ENCODE measurements around the gene TMEM119. TPM values are rescaled to one million over a fixed set of nuclear protein-coding genes. Genes with fewer than 3 reads are reported as not detected.

The TMEM119 gene
- total RNA-seq (2021; ENCODE audit: unreplicated experiment) (not detected), Bru-seq, nascent RNA (percentile 9 among the genes with signal in this experiment), BruChase-seq, experiment 1, labeled RNA remaining after a 2-hour chase (percentile 9 among the genes with signal in this experiment), BruChase-seq, experiment 2, labeled RNA remaining after a 6-hour chase (percentile 22 among the genes with signal in this experiment)
- polyA plus RNA-seq (2012; ENCODE audit: insufficient read length): not detected
- long read RNA-seq: 0 reads

DNA sequence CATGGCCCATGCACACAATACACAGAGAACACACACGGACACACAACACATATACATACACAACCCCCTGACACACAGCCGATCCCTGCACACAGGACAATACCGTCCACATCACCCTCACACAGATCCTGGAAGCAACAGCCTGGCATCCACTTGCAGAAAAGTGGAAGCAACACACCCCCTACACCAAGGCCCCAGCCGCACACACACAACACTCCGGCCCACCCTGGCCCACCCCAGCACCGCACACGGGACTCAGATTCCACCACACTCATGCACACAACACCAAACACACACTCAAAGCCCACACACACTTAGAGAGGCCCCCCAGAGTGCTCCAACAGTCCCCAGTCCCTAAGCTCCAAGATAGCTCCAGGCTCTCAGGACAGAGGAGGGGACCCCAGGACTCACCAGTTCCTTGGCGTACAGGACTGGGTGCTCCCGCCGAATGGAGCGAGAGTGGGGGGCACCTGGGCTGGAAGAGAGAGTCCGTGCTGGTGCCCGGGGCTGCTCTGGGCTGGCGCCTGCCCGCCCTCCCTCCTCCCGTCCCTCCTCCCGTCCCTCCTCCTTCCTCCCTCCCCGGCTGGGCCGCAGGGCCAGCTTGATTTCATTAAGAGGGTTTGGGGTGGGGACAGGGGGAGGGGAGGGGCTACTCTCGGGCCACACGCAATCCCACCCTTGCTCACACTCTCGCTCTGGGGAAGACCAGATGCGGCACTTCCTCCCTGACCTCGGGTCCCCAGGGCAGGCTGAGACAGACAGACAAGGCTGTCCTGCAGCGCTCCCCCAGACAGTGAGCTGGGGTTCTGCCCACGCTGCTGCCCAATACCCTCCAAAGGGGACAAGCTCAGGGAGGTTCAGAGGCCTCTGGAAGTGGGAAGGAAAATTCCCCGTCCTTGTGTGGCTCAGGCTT is at the start of gene TMEM119:
Gene TMEM119 (minus strand): TSS at position 526 of the 913 bp plus-strand sequence. CDS start 5,701 bp downstream, outside the sequence.
- CTCF ChIA-PET: interaction anchor here (0.6 kb wide), 1 partner anchor 14 kb away, joined by 8 read pairs; no protein-coding TSS in a partner anchor

More for the DNA sequence above, at the start of gene TMEM119:
- intact Hi-C loops (cut with micrococcal nuclease; ENCODE audit: unreplicated experiment) (no loop called here), in situ Hi-C loops (cut with HindIII; ENCODE audit: low pct_unique_long_range_greater_than_20kb, low sequenced_read_pairs) (no loop called here)
- no TSS peak for BruUV-seq (replicated peaks)
- Histone ChIP-seq H3K27me3 (ENCODE audit: control insufficient read depth, insufficient read depth, low read length) (no peaks in the 10 kb centered on the region), H3K9me3 (ENCODE audit: control insufficient read depth, insufficient read depth, low read depth, low read length) (no peaks in the 10 kb centered on the region), H3K27ac (ENCODE audit: low read length) (no peak within 1 kb of the TSS), H3K4me1 (ENCODE audit: control insufficient read depth, insufficient read depth, low read length) (no peaks in the 10 kb centered on the region), H3K36me3 (ENCODE audit: control insufficient read depth, insufficient read depth, low read length) (no peaks in the 10 kb centered on the region), H3K4me3 (ENCODE audit: low read depth in 2 of 2, low read length in 2 of 2) (peak within 1 kb of the TSS in 1 of 2 experiments; percentile 20; a peak in 1 of 4 replicates)
- no peak for DNase-seq (ENCODE audit: low read depth, low spot score)
- no peak for ATAC-seq
- TF ChIP-seq POLR2AphosphoS5 (IDR thresholded peaks at IDR 0.05; ENCODE audit: low read depth, low read length) (no peak), SIN3A (IDR thresholded peaks at IDR 0.05; ENCODE audit: borderline replicate concordance, insufficient read depth, low read depth, low read length) (no peak), TCF7L2 (IDR thresholded peaks at IDR 0.05; ENCODE audit: low read depth, low read length) (no peak), CTCF (IDR thresholded peaks at IDR 0.05) (no peak)
- TF ChIP-seq, protein P1, sequence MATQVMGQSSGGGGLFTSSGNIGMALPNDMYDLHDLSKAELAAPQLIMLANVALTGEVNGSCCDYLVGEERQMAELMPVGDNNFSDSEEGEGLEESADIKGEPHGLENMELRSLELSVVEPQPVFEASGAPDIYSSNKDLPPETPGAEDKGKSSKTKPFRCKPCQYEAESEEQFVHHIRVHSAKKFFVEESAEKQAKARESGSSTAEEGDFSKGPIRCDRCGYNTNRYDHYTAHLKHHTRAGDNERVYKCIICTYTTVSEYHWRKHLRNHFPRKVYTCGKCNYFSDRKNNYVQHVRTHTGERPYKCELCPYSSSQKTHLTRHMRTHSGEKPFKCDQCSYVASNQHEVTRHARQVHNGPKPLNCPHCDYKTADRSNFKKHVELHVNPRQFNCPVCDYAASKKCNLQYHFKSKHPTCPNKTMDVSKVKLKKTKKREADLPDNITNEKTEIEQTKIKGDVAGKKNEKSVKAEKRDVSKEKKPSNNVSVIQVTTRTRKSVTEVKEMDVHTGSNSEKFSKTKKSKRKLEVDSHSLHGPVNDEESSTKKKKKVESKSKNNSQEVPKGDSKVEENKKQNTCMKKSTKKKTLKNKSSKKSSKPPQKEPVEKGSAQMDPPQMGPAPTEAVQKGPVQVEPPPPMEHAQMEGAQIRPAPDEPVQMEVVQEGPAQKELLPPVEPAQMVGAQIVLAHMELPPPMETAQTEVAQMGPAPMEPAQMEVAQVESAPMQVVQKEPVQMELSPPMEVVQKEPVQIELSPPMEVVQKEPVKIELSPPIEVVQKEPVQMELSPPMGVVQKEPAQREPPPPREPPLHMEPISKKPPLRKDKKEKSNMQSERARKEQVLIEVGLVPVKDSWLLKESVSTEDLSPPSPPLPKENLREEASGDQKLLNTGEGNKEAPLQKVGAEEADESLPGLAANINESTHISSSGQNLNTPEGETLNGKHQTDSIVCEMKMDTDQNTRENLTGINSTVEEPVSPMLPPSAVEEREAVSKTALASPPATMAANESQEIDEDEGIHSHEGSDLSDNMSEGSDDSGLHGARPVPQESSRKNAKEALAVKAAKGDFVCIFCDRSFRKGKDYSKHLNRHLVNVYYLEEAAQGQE (IDR thresholded peaks at IDR 0.05; ENCODE audit: insufficient read depth in 1 of 2, low read depth in 2 of 2, low read length in 1 of 2): no peak
- POLR2A ChIA-PET: no interaction called here

Measured in Panc1 (cell line).